Sigmoid colon (tissue), 4 donors: ENCODE results near the gene RNU1-4.
"Not testable (repeated sequence)": the region's sequence is repeated elsewhere in the genome, so short reads cannot be mapped to it uniquely, and the experiment has no call there.

Source experiments
- CTCF ChIP-seq, 4 experiments: fragments of 450-650 bp in 3 of 4; fragments of 200-600 bp in 1 of 4; IDR thresholded peaks; one replicate each; pipeline ENCODE4 v1.5.1; 2016 to 2019; ENCODE audit warnings: antibody characterized with exemption in 4 of 4, mild to moderate bottlenecking in 3 of 4, moderate library complexity in 2 of 4
- EP300 ChIP-seq, 4 donors: sonication (generic); formaldehyde crosslinking; IDR thresholded peaks; one replicate each; pipeline ENCODE4 v1.6.1; 2017; ENCODE audit warnings: antibody characterized with exemption in 4 of 4
- POLR2A ChIP-seq, 2 donors: fragments of 450-650 bp; IDR thresholded peaks; one replicate each; pipeline ENCODE4 v1.6.1; 2016; ENCODE audit warnings: antibody characterized with exemption in 2 of 2, mild to moderate bottlenecking in 2 of 2, moderate library complexity in 2 of 2
- POLR2AphosphoS5 ChIP-seq, 4 donors: sonication (generic); formaldehyde crosslinking; IDR thresholded peaks; one replicate each; pipeline ENCODE4 v1.6.1; 2017; ENCODE audit warnings: antibody characterized with exemption in 4 of 4

GRCh38 chr1:16749910-16750888, 9.9 kb downstream of the RNU1-4 start:
- not testable (repeated sequence) for TF ChIP-seq CTCF, POLR2A, EP300, POLR2AphosphoS5 (IDR thresholded peaks at IDR 0.05)
